ENCODE data around the gene DCTPP1.

The DCTPP1 gene

DNA sequence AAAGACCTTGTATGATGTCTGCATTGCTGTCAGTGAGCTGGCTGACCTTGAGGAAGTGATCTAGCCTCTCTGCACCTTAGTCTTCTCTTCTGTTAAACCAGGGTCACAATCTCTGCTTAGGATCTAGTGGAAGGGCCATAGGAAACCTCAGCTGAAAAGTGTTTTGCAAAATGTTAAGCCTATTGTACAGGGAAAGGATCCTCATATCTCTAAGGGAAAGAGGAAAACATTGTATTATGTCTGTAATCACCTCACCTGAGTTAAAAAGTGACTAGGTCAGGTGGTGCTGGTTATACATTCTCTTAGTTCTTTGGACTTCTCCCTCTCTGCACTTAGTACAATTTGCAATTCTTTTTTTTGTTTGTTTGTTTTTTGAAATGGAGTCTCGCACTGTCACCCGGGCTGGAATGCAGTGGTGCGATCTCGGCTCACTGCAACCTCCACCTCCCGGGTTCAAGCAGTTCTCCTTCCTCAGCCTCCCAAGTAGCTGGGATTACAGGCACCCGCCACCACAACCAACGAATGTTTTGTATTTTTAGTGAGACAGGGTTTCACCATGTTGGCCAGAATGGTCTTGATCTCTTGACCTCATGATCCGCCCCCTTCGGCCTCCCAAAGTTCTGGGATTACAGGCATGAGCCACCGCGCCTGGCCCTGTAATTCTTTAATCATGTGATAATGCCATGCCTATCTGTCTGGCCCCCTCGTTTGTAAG, 17.8 kb upstream of the DCTPP1 start:
- DNase-seq (ENCODE audit: low read depth): no peak

GRCh38 chr16:30446203-30446595, 16.4 kb upstream of the DCTPP1 start:
- no peak for DNase-seq (ENCODE audit: low read depth)

GRCh38 chr16:30445408-30446202, 15.8 kb upstream of the DCTPP1 start, which contains the start of gene SEPHS2:
Gene SEPHS2 (minus strand): TSS chr16:30445874. CDS start chr16:30445727, 147 bp downstream.
- DNase-seq (ENCODE audit: low read depth): peak; percentile 89

DNA sequence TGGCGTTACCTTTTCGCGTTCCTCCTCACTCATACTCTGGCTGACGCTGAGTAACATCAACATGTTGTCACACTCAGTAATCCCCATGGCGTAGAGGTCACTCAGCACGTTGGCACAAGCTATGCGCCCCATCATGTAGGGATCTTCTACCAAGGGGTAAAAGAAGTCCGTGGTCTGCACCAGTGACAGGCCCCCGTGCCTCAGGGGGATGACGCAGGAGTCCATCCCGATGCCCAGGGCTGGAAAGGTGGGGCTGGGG, 15.2 kb upstream of the DCTPP1 start:
- no peak for DNase-seq (ENCODE audit: low read depth)

GRCh38 chr16:30444231-30445148, 14.7 kb upstream of the DCTPP1 start:
- DNase-seq (ENCODE audit: low read depth): no peak

DNA sequence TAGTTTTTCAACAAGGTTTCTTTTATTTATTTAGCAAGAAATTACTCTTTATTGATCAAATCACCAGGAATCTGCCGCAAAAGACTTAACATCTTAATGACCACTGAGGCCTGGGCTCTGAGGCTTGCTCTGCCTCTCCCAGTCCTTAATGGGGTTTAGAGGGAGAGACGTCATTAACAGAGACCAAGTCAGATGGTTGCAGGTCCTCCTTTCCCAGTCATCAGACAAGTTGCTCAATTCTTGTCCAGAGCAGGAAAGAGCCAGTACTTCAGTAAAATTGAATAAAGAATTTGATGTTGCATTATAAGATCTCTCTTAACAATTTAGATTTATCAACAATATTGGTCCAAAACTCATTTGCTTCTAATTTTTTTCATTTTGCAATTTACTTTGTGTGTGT, 13.8 kb upstream of the DCTPP1 start:
- no peak for DNase-seq (ENCODE audit: low read depth)

- DNase-seq (ENCODE audit: low read depth): no peak
These were observed 10.0 kb upstream of the DCTPP1 start for GRCh38 chr16:30439720-30440348.

DNA sequence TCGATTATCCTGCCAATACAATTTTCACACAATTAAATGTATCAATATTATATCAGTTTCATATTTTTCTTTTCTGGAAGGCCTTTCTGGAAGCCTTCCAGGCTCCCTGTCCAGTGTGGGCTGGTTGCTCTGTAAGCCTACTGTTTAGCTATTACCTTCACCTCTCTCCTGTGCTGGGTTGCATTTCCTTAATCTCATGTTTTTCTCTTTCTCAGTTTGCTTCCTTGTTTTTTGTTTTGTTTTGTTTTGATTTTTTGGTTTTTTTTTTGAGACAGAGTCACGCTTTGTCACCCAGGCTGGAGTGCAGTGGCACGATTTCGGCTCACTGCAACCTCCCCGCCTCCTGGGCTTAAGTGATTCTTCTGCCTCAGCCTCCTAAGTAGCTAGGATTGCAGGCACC, 9.0 kb upstream of the DCTPP1 start:
- no peak for DNase-seq (ENCODE audit: low read depth)

- DNase-seq (ENCODE audit: low read depth): no peak
These were observed 7.7 kb upstream of the DCTPP1 start for GRCh38 chr16:30437511-30438046.

- DNase-seq (ENCODE audit: low read depth): no peak
These were observed 5.0 kb upstream of the DCTPP1 start for GRCh38 chr16:30434852-30435251.

DNA sequence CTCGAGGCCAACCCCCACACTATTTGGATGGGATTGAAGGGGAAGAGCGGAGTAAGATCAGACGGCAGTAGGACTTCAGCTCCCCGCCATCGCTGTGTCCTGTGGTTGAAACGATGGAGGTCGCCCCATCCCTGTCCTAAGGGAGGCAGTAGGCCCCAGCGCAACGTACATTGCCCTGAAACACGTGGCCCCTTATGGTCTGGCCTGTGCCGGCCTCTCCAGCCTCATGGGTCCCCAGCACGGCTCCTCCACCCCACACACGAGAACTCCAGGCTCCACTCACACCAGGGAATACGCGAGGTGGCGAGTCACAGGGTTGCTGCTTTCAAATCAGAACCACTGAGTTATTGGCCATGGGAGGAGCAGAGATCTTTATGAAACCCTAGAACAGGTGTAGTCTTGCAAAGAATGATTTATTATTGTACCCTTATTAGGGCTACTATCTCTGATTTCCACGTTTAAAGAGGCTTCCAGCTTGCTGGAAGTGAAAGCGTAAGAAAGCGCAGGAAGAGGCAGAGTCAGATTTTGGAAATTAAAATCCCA, 669 bp upstream of the DCTPP1 start:
- DNase-seq (ENCODE audit: low read depth): no peak

- no peak for DNase-seq (ENCODE audit: low read depth)
These were observed 482 bp downstream of the DCTPP1 start for GRCh38 chr16:30429418-30429677.

DNA sequence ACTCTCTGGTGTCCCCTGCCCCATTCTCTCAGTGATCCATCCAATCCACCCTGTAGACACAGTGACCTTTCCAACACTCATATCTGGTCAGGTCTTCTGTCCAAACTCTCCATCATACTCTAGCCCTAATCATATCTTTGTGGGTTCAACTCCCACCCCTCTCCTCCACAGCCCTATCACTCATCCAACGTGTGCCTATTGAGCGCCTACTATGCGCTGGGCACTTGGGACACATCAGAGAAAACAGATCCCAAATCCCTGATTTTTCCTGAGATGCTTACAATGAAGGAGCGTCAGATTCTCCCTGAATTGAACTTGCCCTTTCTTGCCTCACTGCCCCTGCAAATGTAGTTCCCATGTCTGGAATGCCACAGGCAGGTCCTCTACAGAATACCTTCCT, 1.8 kb downstream of the DCTPP1 start:
- DNase-seq (ENCODE audit: low read depth): no peak

GRCh38 chr16:30421010-30421409, 8.8 kb downstream of the DCTPP1 start:
- DNase-seq (ENCODE audit: low read depth): no peak

- DNase-seq (ENCODE audit: low read depth): no peak
These were observed 11.3 kb downstream of the DCTPP1 start for GRCh38 chr16:30418350-30419181.

DNA sequence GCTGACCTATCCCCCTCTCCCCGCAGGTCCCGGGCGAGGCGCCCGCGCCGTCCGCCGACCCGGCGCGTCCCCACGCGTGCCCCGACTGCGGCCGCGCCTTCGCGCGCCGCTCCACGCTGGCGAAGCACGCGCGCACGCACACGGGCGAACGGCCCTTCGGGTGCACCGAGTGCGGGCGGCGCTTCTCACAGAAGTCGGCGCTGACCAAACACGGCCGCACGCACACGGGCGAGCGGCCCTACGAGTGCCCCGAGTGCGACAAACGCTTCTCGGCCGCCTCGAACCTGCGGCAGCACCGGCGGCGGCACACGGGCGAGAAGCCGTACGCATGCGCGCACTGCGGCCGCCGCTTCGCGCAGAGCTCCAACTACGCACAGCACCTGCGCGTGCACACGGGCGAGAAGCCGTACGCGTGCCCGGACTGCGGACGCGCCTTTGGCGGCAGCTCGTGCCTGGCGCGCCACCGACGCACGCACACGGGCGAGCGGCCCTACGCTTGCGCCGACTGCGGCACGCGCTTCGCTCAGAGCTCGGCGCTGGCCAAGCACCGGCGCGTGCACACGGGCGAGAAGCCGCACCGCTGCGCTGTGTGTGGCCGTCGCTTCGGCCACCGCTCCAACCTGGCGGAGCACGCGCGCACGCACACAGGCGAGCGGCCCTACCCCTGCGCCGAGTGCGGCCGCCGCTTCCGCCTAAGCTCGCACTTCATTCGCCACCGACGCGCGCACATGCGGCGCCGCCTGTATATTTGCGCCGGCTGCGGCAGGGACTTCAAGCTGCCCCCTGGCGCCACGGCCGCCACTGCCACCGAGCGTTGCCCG, 12.1 kb downstream of the DCTPP1 start:
- DNase-seq (ENCODE audit: low read depth): no peak

DNA sequence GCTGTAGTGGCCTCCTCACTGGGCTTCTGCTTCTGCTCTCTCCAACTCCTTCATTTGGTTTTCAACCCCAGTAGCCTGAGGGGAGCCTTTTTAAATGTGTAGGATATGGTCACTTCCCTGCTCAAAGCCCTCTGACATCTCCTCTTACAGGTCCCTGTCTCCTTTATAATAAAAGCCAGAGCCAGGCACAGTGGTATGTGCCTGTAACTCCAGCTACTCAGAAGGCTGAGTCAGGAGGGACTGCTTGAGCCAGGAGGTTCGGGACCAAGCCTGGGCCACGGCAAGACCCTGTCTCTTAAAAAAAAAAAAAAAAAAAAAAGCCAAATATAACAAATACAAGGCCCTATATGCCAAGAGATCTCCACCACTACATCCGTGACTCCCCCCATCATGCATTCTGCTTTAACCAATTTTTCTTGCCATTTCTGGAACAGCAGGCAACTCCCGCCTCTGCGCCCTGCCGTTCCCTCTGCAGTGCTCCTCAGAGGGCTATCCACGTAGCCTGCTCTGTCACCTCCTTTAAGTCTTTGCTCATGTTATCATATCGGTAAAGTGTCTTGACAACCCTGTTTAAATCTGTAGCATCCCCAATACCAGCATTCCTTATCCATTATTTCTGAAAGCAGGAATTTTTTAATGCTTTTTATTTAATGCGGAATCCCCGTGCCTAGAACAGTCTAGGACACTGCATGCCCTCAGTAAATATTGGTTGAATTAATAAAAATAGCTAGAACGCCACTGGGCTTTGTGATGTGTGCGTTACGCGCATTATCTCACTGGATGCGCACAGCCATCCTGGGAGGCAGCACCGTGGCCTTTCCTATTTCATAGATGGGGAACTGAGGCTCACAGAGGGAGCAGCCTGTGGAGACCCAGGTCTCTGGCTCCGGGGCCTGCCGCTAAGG, 13.0 kb downstream of the DCTPP1 start:
- no peak for DNase-seq (ENCODE audit: low read depth)

- no peak for DNase-seq (ENCODE audit: low read depth)
These were observed 13.7 kb downstream of the DCTPP1 start for GRCh38 chr16:30416047-30416603.

DNA sequence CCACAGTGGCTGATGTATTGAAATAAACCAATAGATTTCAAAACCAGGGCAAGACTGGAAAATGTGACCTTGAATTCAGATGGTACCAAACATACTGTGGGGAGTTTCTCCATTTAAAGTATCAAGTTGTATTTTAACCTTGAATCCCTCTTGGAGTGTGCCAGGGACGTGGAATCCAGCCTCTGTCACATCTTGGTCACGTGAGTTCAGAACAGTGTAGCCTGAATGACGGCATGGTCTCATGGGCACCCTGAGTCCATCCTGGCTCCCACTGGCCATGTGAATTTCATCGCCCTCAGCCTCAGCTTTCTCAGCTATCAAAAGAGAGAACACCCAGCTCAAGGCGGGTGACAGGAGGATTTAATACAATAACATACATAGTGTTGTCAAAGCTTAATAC, 15.7 kb downstream of the DCTPP1 start:
- no peak for DNase-seq (ENCODE audit: low read depth)

All from non-pigmented ciliary epithelial cell (primary cell).